Measurements from ENCODE around the gene FGF14.

Gene FGF14

GRCh38 chr13:101780211-101780610 lies 621.6 kb downstream of the FGF14 start:
- TF ChIP-seq EZH2phosphoT487 (IDR thresholded peaks at IDR 0.05; ENCODE audit: borderline replicate concordance, low read length) (no peak), CTCF (IDR thresholded peaks at IDR 0.05; ENCODE audit: low read depth, low read length, poor library complexity, severe bottlenecking) (no peak)
- Histone ChIP-seq H3K27me3 (ENCODE audit: control insufficient read depth, low read length) (no peaks in the 10 kb centered on the region), H3K4me1 (ENCODE audit: control insufficient read depth, low read length) (no peaks in the 10 kb centered on the region), H3K4me3 (ENCODE audit: low read length) (no peak overlapping the region), H3K79me2 (ENCODE audit: control insufficient read depth, low read length) (no peaks in the 10 kb centered on the region), H4K20me1 (ENCODE audit: control insufficient read depth, insufficient read depth, low read depth, low read length) (no peaks in the 10 kb centered on the region), H3K9me2 (replicated peaks; ENCODE audit: control insufficient read depth, low read length) (no peaks in the 10 kb centered on the region), H3K36me3 (ENCODE audit: control insufficient read depth, low read length) (no peaks in the 10 kb centered on the region), H3K9me3 (ENCODE audit: control insufficient read depth, insufficient read depth, low read length) (no peaks in the 10 kb centered on the region), H3K4me2 (ENCODE audit: low read length) (no peak overlapping the region), H3F3A (ENCODE audit: control insufficient read depth, insufficient read depth) (no peaks in the 10 kb centered on the region), H3K27ac (ENCODE audit: low read depth, low read length) (no peak overlapping the region)

- Histone ChIP-seq H3K9me3 (ENCODE audit: control insufficient read depth, insufficient read depth, low read length) (no peaks in the 10 kb centered on the region), H3K27ac (ENCODE audit: low read depth, low read length) (no peak overlapping the region), H3K4me1 (ENCODE audit: control insufficient read depth, low read length) (no peaks in the 10 kb centered on the region), H3K27me3 (ENCODE audit: control insufficient read depth, low read length) (no peaks in the 10 kb centered on the region), H3K4me3 (ENCODE audit: low read length) (no peak overlapping the region), H3K79me2 (ENCODE audit: control insufficient read depth, low read length) (no peaks in the 10 kb centered on the region), H3K36me3 (ENCODE audit: control insufficient read depth, low read length) (no peaks in the 10 kb centered on the region), H3K9me2 (replicated peaks; ENCODE audit: control insufficient read depth, low read length) (no peaks in the 10 kb centered on the region), H3K4me2 (ENCODE audit: low read length) (no peak overlapping the region), H4K20me1 (ENCODE audit: control insufficient read depth, insufficient read depth, low read depth, low read length) (no peaks in the 10 kb centered on the region), H3F3A (ENCODE audit: control insufficient read depth, insufficient read depth) (no peaks in the 10 kb centered on the region)
- no peak for TF ChIP-seq CTCF (IDR thresholded peaks at IDR 0.05; ENCODE audit: low read depth, low read length, poor library complexity, severe bottlenecking)
- no peak for TF ChIP-seq EZH2phosphoT487 (IDR thresholded peaks at IDR 0.05; ENCODE audit: borderline replicate concordance, low read length)
Observed at GRCh38 chr13:101779147-101779546, 622.7 kb downstream of the FGF14 start.

- no peaks in the 10 kb centered on the region for H3K9me2 ChIP-seq (replicated peaks; ENCODE audit: control insufficient read depth, low read length)
- no peaks in the 10 kb centered on the region for H4K20me1 ChIP-seq (ENCODE audit: control insufficient read depth, insufficient read depth, low read depth, low read length)
- no peaks in the 10 kb centered on the region for H3K27me3 ChIP-seq (ENCODE audit: control insufficient read depth, low read length)
- no peaks in the 10 kb centered on the region for H3K4me1 ChIP-seq (ENCODE audit: control insufficient read depth, low read length)
- H3F3A ChIP-seq (ENCODE audit: control insufficient read depth, insufficient read depth) = no peaks in the 10 kb centered on the region
- no peak overlapping the region for H3K4me3 ChIP-seq (ENCODE audit: low read length)
- H3K36me3 ChIP-seq (ENCODE audit: control insufficient read depth, low read length) = no peaks in the 10 kb centered on the region
- TF ChIP-seq EZH2phosphoT487 (IDR thresholded peaks at IDR 0.05; ENCODE audit: borderline replicate concordance, low read length) (no peak), CTCF (IDR thresholded peaks at IDR 0.05; ENCODE audit: low read depth, low read length, poor library complexity, severe bottlenecking) (no peak)
- H3K79me2 ChIP-seq (ENCODE audit: control insufficient read depth, low read length) = no peaks in the 10 kb centered on the region
- no peak overlapping the region for H3K4me2 ChIP-seq (ENCODE audit: low read length)
- H3K27ac ChIP-seq (ENCODE audit: low read depth, low read length) = no peak overlapping the region
- H3K9me3 ChIP-seq (ENCODE audit: control insufficient read depth, insufficient read depth, low read length) = no peaks in the 10 kb centered on the region
Observed at GRCh38 chr13:101775267-101775666, 626.6 kb downstream of the FGF14 start.

- H3K27me3 ChIP-seq (ENCODE audit: control insufficient read depth, low read length) = no peaks in the 10 kb centered on the region
- no peak overlapping the region for H3K4me2 ChIP-seq (ENCODE audit: low read length)
- no peaks in the 10 kb centered on the region for H4K20me1 ChIP-seq (ENCODE audit: control insufficient read depth, insufficient read depth, low read depth, low read length)
- H3K27ac ChIP-seq (ENCODE audit: low read depth, low read length) = no peak overlapping the region
- H3F3A ChIP-seq (ENCODE audit: control insufficient read depth, insufficient read depth) = no peaks in the 10 kb centered on the region
- TF ChIP-seq EZH2phosphoT487 (IDR thresholded peaks at IDR 0.05; ENCODE audit: borderline replicate concordance, low read length) (no peak), CTCF (IDR thresholded peaks at IDR 0.05; ENCODE audit: low read depth, low read length, poor library complexity, severe bottlenecking) (no peak)
- H3K4me1 ChIP-seq (ENCODE audit: control insufficient read depth, low read length) = no peaks in the 10 kb centered on the region
- no peaks in the 10 kb centered on the region for H3K36me3 ChIP-seq (ENCODE audit: control insufficient read depth, low read length)
- no peak overlapping the region for H3K4me3 ChIP-seq (ENCODE audit: low read length)
- no peaks in the 10 kb centered on the region for H3K9me3 ChIP-seq (ENCODE audit: control insufficient read depth, insufficient read depth, low read length)
- H3K79me2 ChIP-seq (ENCODE audit: control insufficient read depth, low read length) = no peaks in the 10 kb centered on the region
- no peaks in the 10 kb centered on the region for H3K9me2 ChIP-seq (replicated peaks; ENCODE audit: control insufficient read depth, low read length)
Observed at GRCh38 chr13:101774393-101774792, 627.5 kb downstream of the FGF14 start.

Measured in DOHH2 (cell line).